ENCODE results near the gene MYO16. TPM values are rescaled to one million over a fixed set of nuclear protein-coding genes. Genes with fewer than 3 reads are reported as not detected.

Gene MYO16
- total and polyA plus RNA-seq, 12 donors: 0.29 to 5.9 (median 1.4) TPM

GRCh38 chr13:109010912-109011311 lies 381.5 kb downstream of the MYO16 start:
- H3K4me1 ChIP-seq: no peaks in the 10 kb centered on the region
- WGBS, 2 donors: 54 to 58% methylated on average over 1 of the region's 1 CpG
- no peaks in the 10 kb centered on the region for H3K36me3 ChIP-seq
- no peak for ATAC-seq
- H3K27ac ChIP-seq: no peak overlapping the region
- no peak overlapping the region for H3K4me3 ChIP-seq
- TF ChIP-seq CTCF (IDR thresholded peaks at IDR 0.05): no peak
- no peak for DNase-seq
- H3K9me3 ChIP-seq: peaks cover 0 to 16% (median 0%) of the 10 kb centered on the region in 11 donors
- peaks cover 0 to 1% (median 0%) of the 10 kb centered on the region in 7 donors for H3K27me3 ChIP-seq
- intact Hi-C loops (cut with DNase I): no loop called here

GRCh38 chr13:109012115-109012514 lies 382.7 kb downstream of the MYO16 start:
- TF ChIP-seq CTCF (IDR thresholded peaks at IDR 0.05): no peak
- ATAC-seq: no peak
- Histone ChIP-seq H3K36me3 (no peaks in the 10 kb centered on the region), H3K9me3 (peaks cover 0 to 24% (median 0%) of the 10 kb centered on the region in 11 donors), H3K4me3 (no peak overlapping the region), H3K27ac (no peak overlapping the region), H3K27me3 (no peaks in the 10 kb centered on the region), H3K4me1 (no peaks in the 10 kb centered on the region)
- intact Hi-C loops (cut with DNase I): no loop called here
- no peak for DNase-seq
- 72 to 73% methylated on average over 5 of the region's 5 CpGs for WGBS, 2 donors

DNA sequence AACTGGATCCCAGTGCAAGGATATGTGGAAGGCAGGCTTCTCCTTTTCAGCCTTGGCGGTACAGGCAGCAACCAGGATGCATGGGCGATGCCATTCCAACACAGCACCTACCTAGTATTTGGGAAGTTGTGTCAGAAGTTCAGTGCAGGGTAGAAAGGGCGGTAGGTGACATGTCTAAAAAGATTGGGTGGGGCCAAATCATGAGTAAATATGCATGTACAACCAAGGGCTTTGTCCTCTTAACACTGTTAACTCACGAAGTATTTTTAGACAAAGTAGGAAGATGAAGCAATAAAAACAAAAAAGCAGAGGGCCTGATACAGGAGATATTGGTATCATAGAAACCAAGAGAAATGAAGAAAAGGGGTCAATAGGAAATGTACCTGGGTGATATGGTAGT lies 392.1 kb downstream of the MYO16 start:
- Histone ChIP-seq H3K9me3 (peaks cover 0 to 19% (median 0%) of the 10 kb centered on the region in 11 donors), H3K27ac (no peak overlapping the region), H3K4me3 (no peak overlapping the region), H3K4me1 (no peaks in the 10 kb centered on the region), H3K27me3 (peaks cover 0 to 5% (median 0%) of the 10 kb centered on the region in 7 donors), H3K36me3 (no peaks in the 10 kb centered on the region)
- no peak for ATAC-seq
- DNase-seq: no peak
- 81 to 99% methylated on average over 4 of the region's 4 CpGs for WGBS, 2 donors
- no peak for TF ChIP-seq CTCF (IDR thresholded peaks at IDR 0.05)
- intact Hi-C loops (cut with DNase I): no loop called here

DNA sequence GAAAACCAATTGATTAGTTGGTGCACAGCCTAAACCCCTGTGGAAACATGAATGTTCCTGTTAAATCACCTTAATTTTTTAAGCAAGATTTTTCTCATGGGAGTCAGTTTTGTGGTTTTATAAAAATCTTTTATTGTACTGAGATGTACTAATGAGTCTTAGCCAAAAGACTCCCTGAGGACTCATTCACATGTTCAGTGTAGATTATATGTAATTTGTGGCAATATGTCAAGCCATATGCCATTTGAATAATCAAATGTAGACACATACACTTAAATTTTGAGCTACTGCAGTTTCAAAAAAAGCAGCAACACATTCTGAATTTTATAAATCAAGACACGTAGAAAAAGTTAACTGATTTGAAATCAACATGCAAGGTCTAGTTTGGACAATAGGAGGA lies 395.2 kb downstream of the MYO16 start:
- intact Hi-C loops (cut with DNase I): no loop called here
- no peaks in the 10 kb centered on the region for H3K9me3 ChIP-seq
- DNase-seq (no peak), ATAC-seq (no peak)
- H3K27ac ChIP-seq: no peak overlapping the region
- H3K4me1 ChIP-seq: no peaks in the 10 kb centered on the region
- H3K36me3 ChIP-seq: no peaks in the 10 kb centered on the region
- TF ChIP-seq CTCF (IDR thresholded peaks at IDR 0.05): no peak
- 92 to 96% methylated on average over 1 of the region's 1 CpG for WGBS, 2 donors
- no peak overlapping the region for H3K4me3 ChIP-seq
- no peaks in the 10 kb centered on the region for H3K27me3 ChIP-seq
